Spleen (tissue), 7 donors: ENCODE measurements around the gene PRPF8.

Experiments used
- CTCF ChIP-seq, 11 experiments: fragments of 200-600 bp in 7 of 11; fragments of 450-650 bp in 4 of 11; sonication (generic) in 4 of 11; IDR thresholded peaks in 8 of 11; conservative IDR thresholded peaks in 3 of 11; 1 replicate in 7 of 11; 2 replicates in 4 of 11; pipeline versions ENCODE4 v1.4.0 to v1.8.0; 2016 to 2021; ENCODE audit warnings: antibody characterized with exemption in 11 of 11, inconsistent platforms in 4 of 11, mild to moderate bottlenecking in 1 of 11
- POLR2A ChIP-seq, 3 donors: fragments of 450-650 bp; IDR thresholded peaks; one replicate each; pipeline ENCODE4 v1.5.1; 2017; ENCODE audit warnings: antibody characterized with exemption in 3 of 3, mild to moderate bottlenecking in 1 of 3
- POLR2AphosphoS5 ChIP-seq, 3 donors: sonication (generic); formaldehyde crosslinking; IDR thresholded peaks; one replicate each; pipeline ENCODE4 v1.5.1; 2017; ENCODE audit warnings: antibody characterized with exemption in 3 of 3
- donor health status: DM: no; HTN: no; CAD: no; lungs with moderate emphysema.
- donor health status: DM: no; HTN: no; CAD: no.
- donor health status: DM: no; HTN: no; CAD: no.

- TF ChIP-seq CTCF (IDR thresholded peaks at IDR 0.05 in 8 of 11, conservative IDR thresholded peaks at IDR 0.05 in 3 of 11), result peak in 2 of 11 experiments; percentile 22 to 32
- TF ChIP-seq POLR2A (IDR thresholded peaks at IDR 0.05), result no peak
- peak in 2 of 3 donors; percentile 2 to 52 for TF ChIP-seq POLR2AphosphoS5 (IDR thresholded peaks at IDR 0.05)
Observed at GRCh38 chr17:1643293-1643998, 41.2 kb downstream of the PRPF8 start.
